Mesodermal cell (in vitro differentiated cells): Measurements from ENCODE around the gene KCNE1.

Experiments
- H3K27ac ChIP-seq: 2 replicates; pipeline ENCODE4 v1.7.0; 2013; ENCODE audit warnings: mild to moderate bottlenecking, low read depth, low read length, moderate library complexity; ENCODE audit not compliant: severe bottlenecking
- H3K36me3 ChIP-seq: 2 replicates; pipeline ENCODE4 v1.7.1; 2013; ENCODE audit warnings: mild to moderate bottlenecking, low read length, moderate library complexity; ENCODE audit not compliant: control insufficient read depth, insufficient read depth
- H3K4me1 ChIP-seq: one replicate; pipeline ENCODE4 v1.7.1; 2013; ENCODE audit warnings: mild to moderate bottlenecking, low read length; ENCODE audit not compliant: insufficient read depth, control insufficient read depth, poor library complexity, severe bottlenecking
- H3K4me3 ChIP-seq: 2 replicates; pipeline ENCODE4 v1.7.0; 2013; ENCODE audit warnings: low read length, control low read depth, mild to moderate bottlenecking; ENCODE audit not compliant: insufficient read depth, poor library complexity, severe bottlenecking; ENCODE audit errors: extremely low read depth
- H3K9me3 ChIP-seq: 2 replicates; pipeline ENCODE4 v1.7.1; 2013; ENCODE audit warnings: mild to moderate bottlenecking, low read length, moderate library complexity; ENCODE audit not compliant: control insufficient read depth
- WGBS, 2 experiments: methylation state at CpG; one replicate each; pipeline ENCODE4 v1.1.5; 2013; ENCODE audit warnings: missing lambda C conversion rate in 2 of 2; ENCODE audit not compliant: insufficient coverage in 2 of 2; 5-methylcytosine and 5-hydroxymethylcytosine counted together

Gene KCNE1

DNA sequence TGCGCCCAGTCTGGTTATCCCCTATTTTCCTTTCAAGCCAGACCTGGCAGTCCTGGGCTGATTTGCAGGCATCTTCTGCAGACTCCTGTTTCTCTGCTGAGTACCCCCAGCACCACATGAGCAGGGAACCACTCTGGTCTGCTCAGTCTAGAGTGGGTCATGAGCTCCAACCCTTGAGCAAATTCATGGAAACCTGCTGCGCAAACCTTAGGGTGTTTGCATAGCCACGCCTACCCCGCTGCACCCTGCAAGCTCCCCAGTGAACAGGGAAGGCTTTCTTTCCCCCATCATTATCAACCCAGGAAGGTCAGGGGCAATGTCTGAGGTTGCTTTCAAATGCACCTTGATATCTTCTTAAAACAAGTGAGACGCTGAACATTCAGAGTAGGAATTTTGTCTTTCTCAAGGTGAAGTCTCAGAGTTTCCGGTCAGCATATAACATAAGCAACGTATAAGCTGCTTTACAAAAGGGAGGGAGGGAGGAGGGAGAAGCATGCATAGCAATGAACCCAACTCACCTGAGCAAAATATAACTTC lies 11.1 kb upstream of the KCNE1 start:
- peaks cover 58% of the 10 kb centered on the region for H3K36me3 ChIP-seq
- H3K4me3 ChIP-seq = no peak overlapping the region
- peaks cover 43% of the 10 kb centered on the region for H3K4me1 ChIP-seq
- no peak overlapping the region for H3K27ac ChIP-seq
- H3K9me3 ChIP-seq = no peaks in the 10 kb centered on the region
- WGBS, 2 experiments = 92 to 100% methylated on average over 1 to 4 of the region's 7 CpGs

- Histone ChIP-seq H3K27ac (no peak overlapping the region), H3K9me3 (no peaks in the 10 kb centered on the region), H3K36me3 (peaks cover 65% of the 10 kb centered on the region), H3K4me1 (peaks cover 39% of the 10 kb centered on the region), H3K4me3 (no peak overlapping the region)
- WGBS, 2 experiments = 83% methylated on average over 4 to 5 of the region's 6 CpGs
These were observed 10.3 kb upstream of the KCNE1 start for GRCh38 chr21:34522284-34522683.

- no peak overlapping the region for H3K27ac ChIP-seq
- WGBS, 2 experiments = 95 to 97% methylated on average over 6 to 7 of the region's 7 CpGs
These were observed 9.6 kb upstream of the KCNE1 start for GRCh38 chr21:34521561-34521960.

DNA sequence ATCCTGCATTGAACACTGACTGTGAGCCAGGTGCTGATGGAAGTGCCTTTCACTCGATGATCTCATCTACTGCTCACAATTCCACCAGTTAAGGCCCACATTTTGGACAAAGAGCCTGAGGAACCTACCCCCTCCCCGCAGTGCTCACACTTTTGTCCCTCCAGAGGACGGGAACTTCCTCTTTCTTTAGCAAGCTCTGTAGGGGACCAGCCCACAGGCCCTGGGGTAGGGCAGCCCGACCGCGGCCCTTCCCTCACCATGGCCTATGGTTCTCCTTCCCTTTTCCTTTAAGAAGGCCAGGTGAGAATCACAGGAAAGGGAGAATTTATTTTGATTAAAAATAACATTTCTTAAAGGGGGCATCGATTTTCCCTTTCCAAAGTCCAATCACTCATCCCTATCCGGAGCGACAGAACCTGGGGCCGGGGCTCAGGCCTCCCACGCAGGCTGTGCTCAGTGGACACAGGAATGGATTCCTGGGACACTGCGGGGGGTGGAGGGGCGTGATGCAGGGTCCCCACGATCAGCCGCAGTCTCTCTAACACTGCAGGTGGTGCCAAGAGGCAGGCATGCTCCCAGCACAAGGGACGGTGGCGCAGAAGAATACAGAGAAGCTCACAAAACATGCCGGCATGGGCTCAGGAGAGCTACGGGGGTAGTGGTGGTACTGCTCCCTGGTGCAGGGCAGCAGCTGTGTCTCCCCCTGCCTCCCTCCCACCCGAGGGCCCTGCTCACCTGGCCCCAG lies 8.9 kb upstream of the KCNE1 start:
- no peak overlapping the region for H3K27ac ChIP-seq
- no peaks in the 10 kb centered on the region for H3K9me3 ChIP-seq
- H3K4me3 ChIP-seq = no peak overlapping the region
- peaks cover 78% of the 10 kb centered on the region for H3K36me3 ChIP-seq
- peaks cover 37% of the 10 kb centered on the region for H3K4me1 ChIP-seq
- WGBS, 2 experiments = 87 to 91% methylated on average over 11 to 13 of the region's 20 CpGs

More at GRCh38 chr21:34521561-34521960, 9.6 kb upstream of the KCNE1 start:
- no peak overlapping the region for H3K4me3 ChIP-seq
- peaks cover 72% of the 10 kb centered on the region for H3K36me3 ChIP-seq
- no peaks in the 10 kb centered on the region for H3K9me3 ChIP-seq
- peaks cover 37% of the 10 kb centered on the region for H3K4me1 ChIP-seq

GRCh38 chr21:34520281-34520680 lies 8.3 kb upstream of the KCNE1 start:
- Histone ChIP-seq H3K4me3 (no peak overlapping the region), H3K27ac (no peak overlapping the region), H3K36me3 (peaks cover 80% of the 10 kb centered on the region), H3K4me1 (peaks cover 37% of the 10 kb centered on the region), H3K9me3 (no peaks in the 10 kb centered on the region)
- WGBS, 2 experiments = 91% methylated on average over 4 of the region's 6 CpGs

- Histone ChIP-seq H3K36me3 (peaks cover 80% of the 10 kb centered on the region), H3K4me3 (no peak overlapping the region), H3K9me3 (no peaks in the 10 kb centered on the region), H3K27ac (no peak overlapping the region), H3K4me1 (peaks cover 32% of the 10 kb centered on the region)
- 95 to 100% methylated on average over 2 to 6 of the region's 8 CpGs for WGBS, 2 experiments
These were observed 7.7 kb upstream of the KCNE1 start for GRCh38 chr21:34519694-34520093.

DNA sequence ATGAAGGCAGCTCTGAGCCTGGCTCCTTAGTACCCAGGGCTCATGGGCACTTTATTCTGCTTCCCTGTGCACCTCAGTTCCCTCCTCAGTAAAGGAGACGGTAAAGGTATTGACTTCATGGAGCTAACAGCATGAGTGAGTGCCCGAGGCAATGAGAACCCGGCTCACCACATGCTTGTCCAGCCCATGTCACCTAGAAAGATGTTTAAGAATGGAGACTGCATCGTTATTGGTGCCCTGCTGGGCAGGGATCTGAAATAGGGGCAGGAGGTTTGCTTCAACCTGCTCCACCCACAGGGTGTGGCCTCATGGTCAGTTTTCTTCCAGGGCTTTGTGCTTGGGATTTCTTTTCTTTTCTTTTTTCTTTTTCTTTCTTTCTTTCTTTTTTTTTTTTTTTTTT lies 7.0 kb upstream of the KCNE1 start:
- WGBS, 2 experiments = 83 to 100% methylated on average over 1 to 3 of the region's 4 CpGs
- Histone ChIP-seq H3K4me3 (no peak overlapping the region), H3K4me1 (peaks cover 26% of the 10 kb centered on the region), H3K9me3 (no peaks in the 10 kb centered on the region), H3K36me3 (peaks cover 77% of the 10 kb centered on the region), H3K27ac (no peak overlapping the region)

DNA sequence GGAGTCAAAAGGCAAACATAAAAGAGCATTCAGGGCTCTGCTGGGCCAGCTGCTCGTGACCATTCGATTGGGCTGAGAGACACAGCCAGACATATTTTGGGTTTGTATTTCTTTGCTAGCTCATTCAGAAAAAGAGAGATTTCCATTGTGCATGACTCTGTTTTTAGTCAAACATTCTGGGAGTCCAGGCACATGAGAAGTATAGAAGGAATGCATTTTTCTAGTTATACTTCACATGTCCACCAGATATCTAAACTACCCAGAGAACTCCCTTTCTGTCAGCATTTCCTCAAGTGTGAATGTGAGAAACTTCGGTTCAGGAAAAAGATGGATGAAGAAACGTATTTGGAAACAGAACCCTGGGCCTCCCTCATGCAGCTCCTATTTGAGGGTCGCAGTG lies 6.3 kb upstream of the KCNE1 start:
- WGBS, 2 experiments = 92 to 96% methylated on average over 4 to 5 of the region's 5 CpGs
- Histone ChIP-seq H3K36me3 (peaks cover 72% of the 10 kb centered on the region), H3K9me3 (no peaks in the 10 kb centered on the region), H3K4me3 (no peak overlapping the region), H3K4me1 (peaks cover 18% of the 10 kb centered on the region), H3K27ac (no peak overlapping the region)

- H3K36me3 ChIP-seq = peaks cover 66% of the 10 kb centered on the region
- no peak overlapping the region for H3K4me3 ChIP-seq
- 93 to 94% methylated on average over 18 of the region's 22 CpGs for WGBS, 2 experiments
- H3K4me1 ChIP-seq = peaks cover 12% of the 10 kb centered on the region
- no peak overlapping the region for H3K27ac ChIP-seq
- no peaks in the 10 kb centered on the region for H3K9me3 ChIP-seq
These were observed 5.7 kb upstream of the KCNE1 start for GRCh38 chr21:34517491-34518245.

DNA sequence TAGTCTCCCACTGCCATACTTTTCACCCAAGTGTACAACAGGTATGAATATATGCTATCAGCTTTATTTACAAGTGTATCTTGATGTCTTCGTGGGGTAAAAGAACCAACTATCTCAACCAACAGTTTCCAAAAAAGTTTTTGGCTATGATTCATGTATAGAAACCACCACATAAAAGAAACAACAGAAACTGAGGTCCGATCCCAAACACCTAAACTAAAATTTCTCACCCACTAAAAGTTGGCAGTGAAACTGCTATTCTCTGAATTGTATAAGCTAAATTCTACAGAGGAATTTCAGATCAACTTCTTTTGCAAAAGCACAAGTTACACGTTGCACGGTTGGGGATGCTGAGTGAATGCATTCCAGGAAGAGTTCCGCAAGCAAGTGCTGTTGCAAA lies 5.0 kb upstream of the KCNE1 start:
- Histone ChIP-seq H3K36me3 (peaks cover 61% of the 10 kb centered on the region), H3K4me3 (no peak overlapping the region), H3K27ac (no peak overlapping the region), H3K9me3 (no peaks in the 10 kb centered on the region), H3K4me1 (peaks cover 11% of the 10 kb centered on the region)
- 64 to 92% methylated on average over 3 of the region's 5 CpGs for WGBS, 2 experiments
